HG02642 (cell line): ENCODE data around the gene AHI1.

Source experiments
- ATAC-seq: cut with Tn5 transposase; IDR thresholded peaks from one replicate; pipeline ENCODE4 v1.9.1; 2021; ENCODE audit warnings: mild to moderate bottlenecking; ENCODE audit not compliant: unreplicated experiment, poor library complexity

Gene AHI1

DNA sequence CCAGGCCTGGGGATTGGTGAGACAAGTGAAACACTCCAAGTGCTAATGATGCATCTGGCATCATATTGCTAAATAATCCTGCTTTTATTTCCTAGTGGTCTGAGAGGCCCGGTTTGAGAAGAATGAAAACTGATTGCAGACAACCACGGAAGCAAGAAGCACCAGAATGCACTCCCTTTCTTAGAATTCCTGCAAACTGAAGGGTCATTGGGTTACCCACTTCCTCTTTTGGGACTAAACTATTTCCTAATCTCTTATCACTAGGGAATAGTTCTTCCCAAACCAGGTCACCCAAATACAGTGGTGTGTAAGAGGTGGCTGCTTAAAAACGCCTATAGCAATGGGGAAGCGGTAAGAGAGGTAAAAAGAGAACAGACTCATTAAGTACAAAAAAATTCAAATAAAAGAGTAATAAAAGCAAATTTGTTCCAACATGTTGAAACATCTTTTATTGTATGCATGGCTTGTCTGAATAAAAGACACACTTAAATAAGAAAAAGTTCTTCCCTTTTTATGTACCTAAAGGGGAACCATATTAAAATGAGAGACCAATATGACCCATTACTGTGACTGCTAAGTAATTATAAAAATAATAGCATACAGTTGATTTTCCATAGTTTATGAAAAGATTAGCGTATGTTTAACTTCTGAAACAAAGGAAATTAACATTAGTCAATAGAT, 190.7 kb downstream of the AHI1 start:
- no peak for ATAC-seq

DNA sequence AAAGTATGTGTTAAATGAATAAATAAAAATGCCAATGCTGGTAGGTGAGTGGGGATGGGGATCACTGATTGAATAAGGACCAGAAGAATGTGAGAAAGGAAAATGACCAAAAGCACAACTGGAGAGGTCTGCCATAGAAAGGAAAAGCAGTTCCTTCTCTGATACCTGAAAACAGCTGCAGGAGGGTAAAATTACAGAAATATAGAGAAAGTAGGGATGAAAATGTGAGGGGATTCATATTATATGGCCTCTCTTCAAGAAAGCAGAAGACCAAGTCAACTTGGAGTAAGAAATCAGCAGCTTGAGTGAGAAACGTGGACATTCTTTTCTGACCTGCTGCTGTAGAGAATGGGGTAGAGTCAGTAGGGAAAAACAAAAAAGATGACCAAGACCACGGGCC, 191.4 kb downstream of the AHI1 start:
- no peak for ATAC-seq

DNA sequence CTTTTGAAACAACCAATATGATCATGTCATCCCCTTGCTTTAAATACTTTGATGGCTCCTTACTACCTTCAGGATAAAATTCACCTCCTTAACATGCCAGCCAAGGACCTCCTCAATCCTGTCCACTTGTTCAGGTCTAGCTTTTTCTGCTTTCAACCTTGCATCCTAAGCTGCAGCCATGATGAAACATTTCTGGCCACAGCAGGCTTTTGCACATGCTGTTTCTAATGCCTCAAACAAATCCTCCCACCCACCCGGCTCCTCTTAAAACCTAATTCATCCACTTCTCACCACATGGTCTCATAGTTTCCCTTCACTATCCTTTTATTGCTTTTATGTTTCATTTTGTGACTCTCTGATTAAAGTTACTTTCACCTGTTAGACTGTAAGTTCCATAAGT, 191.9 kb downstream of the AHI1 start:
- no peak for ATAC-seq

DNA sequence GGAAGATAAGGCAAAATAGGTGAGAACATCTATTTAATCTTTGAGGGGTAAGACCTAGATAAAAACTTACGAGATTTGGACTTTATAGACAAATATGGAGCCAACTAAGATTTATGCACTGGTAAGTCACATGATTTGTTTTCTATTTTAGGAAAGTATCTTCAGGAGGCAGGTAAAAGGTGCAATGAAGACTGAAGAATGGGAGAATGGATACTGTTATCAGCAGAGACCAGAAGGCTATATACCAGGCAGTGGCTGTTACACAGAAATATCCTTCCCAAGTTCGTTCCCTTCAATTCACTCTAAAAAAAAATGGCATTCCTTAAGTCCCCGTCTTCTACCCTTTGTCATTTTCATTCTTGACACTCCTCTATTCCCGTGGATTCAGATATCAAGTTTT, 192.7 kb downstream of the AHI1 start:
- ATAC-seq, result no peak

DNA sequence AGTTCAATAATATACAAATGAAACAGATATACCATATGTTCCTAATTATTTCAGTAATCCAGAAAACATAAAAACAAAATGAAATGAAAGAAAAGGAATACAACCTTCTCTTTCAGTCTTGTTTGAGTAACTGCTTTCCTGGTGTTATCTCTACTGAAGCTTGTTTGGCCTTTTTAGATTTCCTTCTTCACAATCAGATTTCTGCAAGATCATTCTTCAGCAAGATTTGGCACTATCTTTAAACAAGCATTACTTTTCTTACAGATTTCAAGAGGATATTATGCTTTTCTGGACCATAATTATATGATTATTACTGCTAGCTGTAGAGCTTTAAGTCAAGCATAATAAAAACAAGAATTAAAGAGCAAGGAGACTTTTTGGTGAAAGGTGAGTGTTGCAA, 196.2 kb downstream of the AHI1 start:
- ATAC-seq, result no peak

DNA sequence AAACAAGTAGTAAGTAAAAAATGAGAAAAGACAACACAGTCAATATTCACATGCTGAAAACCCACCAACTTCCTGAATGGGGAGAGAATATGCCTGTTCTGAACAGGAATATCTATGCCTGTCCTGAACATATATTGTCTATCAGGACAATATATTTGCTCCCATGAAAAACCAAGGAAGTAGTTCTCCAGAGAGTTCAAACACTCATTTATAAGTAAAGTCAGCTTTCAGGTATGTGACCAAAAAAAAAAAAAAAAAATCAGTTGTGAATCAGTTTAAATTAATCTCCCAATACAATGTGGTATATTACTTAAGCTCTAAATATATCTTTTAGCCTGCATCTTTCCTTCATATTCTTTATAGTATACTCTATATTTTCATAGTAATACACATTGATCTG, 197.0 kb downstream of the AHI1 start:
- no peak for ATAC-seq

DNA sequence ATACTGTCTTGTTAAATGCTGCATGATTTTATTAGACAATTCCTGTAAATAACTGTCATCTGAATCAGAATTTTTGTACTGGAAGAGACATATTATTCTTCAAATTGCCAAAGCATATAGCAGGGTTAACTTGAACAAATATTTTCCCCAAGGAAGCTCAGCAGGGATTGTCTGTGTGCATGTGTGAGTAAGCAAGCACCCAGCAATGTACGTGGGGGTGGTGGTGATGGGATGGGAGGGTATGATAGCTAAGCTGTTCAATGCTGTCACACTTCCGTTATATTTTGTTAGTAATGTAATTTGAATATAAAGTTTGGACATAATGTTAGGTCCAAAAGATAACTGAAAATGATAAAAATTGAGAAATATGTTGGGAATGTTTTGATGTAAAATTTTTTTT, 198.3 kb downstream of the AHI1 start:
- ATAC-seq, result no peak

DNA sequence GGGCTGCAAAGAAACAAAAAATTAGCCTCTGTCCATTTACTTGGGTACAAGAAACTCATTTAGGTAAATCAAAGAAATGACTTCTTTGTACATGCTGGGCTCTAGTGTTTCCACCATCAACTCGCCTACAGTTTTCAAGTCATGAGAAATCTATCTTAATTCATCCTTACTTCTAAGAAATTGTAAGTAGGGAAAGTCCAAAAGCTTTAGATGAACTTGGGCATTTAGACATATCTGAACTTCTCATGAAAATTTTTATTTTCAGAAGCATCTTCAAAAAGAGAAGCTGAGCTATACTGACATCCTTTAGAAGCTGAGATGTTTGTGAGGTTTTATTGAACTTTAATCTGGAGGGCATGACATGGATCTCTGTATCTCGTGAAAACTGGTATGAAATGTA, 199.1 kb downstream of the AHI1 start:
- no peak for ATAC-seq

DNA sequence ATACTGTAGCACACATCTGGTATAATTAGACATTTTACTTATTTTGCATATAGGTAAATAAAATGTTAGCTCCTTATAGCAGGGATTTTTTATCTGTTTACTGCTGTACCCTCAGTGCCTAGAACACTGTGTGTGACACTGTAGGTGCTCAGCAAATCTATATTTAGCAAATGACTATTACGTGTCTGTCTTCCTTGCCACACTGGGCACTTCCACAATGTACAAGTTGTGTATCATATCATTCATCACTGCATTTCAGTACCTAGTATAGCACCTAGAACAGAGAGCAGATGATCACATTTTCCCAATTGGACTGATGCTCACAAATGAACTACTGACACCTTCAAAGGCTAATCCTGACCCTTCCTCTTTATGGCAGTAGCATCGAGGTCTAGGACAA, 200.8 kb downstream of the AHI1 start:
- no peak for ATAC-seq

GRCh38 chr6:135295085-135295484, 202.5 kb downstream of the AHI1 start:
- no peak for ATAC-seq

DNA sequence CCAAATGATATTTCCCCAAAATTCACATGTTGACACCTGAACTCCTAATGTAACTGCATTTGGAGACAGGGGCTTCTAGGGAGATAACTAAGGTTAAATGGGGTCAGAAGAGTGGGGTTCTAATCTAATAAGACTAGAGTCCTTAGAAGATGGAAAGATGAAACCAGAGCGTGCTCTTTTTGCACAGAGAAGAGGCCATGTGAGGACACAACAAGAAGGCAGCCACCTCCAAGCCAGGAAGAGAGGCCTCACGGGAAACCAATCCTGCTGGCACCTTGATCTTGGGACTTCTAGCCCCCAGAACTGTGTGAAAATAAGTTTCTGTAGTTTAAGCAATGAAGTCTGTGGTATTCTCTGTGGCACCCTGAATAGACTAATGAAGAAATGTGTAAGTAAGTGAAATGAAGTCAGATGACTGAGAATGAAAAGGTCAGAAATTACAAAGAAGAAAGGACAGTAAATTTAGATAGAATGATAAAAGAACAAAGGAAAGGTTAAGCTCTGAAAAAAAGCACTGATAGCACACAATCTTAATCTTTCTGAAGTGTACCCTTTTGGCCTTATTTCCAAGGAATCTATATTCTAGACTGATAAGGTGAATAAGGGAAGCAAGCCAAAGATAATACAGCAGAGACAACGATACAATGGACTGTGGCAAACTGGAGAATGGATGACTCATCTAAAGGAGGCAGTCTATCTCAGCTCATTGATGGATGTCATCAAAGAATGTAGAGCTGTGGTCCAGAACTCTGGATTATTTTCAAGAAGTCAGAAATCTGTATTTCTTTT, 206.1 kb downstream of the AHI1 start:
- no peak for ATAC-seq

DNA sequence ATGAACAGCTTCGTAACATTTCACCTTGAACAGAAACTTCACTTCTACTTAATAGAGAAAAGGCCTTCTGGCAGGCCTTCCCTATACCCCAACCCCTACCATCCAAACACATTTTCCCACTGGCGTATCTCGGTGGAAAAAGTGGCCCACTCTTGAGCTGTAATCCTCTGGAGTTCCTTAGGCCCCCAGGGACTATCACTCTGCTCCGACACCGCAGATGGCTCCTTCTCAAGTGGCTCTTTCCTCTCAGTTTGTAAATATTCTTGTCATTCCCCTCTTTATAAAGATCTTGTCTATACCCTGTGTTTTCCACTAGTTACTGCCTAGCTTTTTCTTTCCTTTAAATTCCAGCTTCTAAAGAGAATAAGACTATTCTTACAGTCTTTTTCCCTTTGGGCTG, 207.7 kb downstream of the AHI1 start:
- ATAC-seq, result no peak

DNA sequence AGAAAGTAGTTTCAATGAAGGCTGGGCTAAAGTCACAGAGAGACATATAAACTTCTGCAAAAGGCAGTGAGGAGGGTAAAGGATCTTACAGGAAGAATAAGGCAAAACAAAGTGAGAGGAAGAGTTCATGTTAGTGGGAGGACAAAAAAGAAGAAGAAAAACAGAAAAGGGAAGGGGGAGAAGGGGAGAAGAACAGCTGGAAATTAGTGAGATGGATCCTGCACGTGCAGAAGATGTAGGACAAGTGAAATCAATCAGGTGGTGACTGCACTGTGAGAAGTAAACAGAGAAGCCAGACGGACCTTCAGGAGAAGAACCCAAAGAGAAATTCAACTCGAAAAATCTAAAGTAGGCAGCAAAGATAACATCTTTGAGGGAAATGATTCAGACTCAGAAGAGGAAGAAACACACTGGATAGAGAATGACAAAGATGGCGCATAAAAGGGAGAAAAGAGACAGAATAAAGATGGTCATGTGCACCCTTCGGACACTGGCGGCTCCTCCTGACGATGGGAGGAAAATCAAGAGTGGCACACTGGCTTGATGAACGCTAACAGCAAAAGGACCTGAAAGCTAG, 210.5 kb downstream of the AHI1 start:
- no peak for ATAC-seq

DNA sequence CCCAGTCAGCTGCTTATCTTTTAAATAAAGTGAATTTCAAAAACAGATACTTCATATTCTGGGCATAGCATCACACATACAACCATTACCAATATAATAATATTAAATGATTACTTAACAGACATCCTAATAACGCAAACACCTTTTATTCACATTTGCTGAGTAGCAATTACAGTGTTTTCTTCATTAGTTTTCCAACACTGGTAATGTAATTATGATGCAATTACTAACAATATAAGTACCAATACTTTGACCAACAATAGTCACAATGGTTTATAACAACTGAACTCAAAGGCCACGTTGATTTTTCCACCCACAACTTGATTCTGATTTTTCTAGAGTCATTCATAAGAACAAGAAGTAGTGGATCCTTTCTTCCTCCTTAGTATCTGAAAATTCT, 212.4 kb downstream of the AHI1 start:
- ATAC-seq, result no peak

GRCh38 chr6:135283926-135284325, 213.6 kb downstream of the AHI1 start:
- ATAC-seq, result no peak

DNA sequence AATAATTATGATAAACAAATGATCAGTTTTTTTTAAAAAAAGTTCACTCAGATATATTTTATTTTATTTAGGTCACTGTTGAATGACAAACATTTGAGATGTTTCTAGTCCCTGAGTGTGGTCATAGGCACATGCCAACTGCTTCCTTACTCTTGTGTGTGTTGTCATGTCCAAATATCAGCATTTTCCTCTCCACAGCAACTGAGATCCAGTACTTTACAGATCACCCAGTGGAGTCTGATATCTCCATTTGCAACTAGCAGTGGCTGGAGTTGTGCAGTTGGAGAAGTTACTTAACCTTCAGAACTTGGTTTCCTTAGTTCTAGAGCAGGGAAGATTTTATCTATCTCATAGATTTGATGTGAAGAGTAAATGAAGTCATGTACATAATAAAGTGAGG, 215.1 kb downstream of the AHI1 start:
- ATAC-seq, result no peak

GRCh38 chr6:135281964-135282363, 215.6 kb downstream of the AHI1 start:
- ATAC-seq, result no peak

DNA sequence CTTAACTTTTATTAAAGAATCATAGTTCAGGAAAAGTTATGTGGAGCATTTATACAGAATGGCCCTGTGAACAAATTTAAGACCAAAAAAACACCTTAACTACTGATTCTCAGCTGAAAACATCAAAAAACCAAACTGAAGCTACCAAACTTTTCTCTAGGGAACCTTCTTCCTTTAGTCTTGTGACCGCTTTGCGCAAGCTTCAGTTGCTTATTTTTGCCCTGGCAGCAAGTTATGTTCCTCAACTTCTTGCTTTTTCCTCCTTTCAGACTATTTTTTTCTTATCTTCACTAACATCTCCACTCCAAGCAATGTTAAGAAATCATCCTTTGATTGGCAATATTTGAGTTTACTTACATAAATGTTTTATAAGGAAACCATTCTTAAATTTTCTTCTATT, 216.3 kb downstream of the AHI1 start:
- no peak for ATAC-seq

GRCh38 chr6:135280375-135281136, 217.0 kb downstream of the AHI1 start:
- ATAC-seq, result no peak

DNA sequence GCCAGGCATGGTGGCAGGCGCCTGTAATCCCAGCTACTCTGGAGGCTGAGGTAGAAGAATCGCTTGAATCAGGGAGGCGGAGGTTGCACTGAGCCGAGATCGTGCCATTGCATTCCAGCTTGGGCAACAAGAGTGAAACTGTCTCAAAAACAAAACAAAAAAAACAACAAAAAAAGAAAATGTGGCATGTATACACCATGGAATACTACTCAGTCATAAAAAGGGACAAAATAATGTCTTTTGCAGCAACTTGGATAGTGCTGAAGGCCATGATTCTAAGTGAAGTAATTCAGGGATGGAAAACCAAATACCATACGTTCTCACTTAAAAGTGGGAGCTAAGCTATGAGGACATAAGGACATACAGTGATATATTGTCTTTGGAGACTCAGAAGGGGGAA, 220.1 kb downstream of the AHI1 start:
- no peak for ATAC-seq
